WTC11 (cell line): ENCODE measurements around the gene SPEM2. TPM values are rescaled to one million over a fixed set of nuclear protein-coding genes. Genes with fewer than 3 reads are reported as not detected.

Experiments
- ATAC-seq: fragments of 200-7000 bp; cut with Tn5 transposase; 2 replicates; pipeline ENCODE4 v1.10.0; 2021; ENCODE audit warnings: mild to moderate bottlenecking, moderate library complexity
- CTCF ChIA-PET: fragments of 300-600 bp; sonication (Branson Sonifier 250); formaldehyde crosslinking; loops from one replicate; lab custom pipeline; 2021; ENCODE audit warnings: antibody characterized with exemption; lab: Charles Lee
- POLR2A ChIA-PET: fragments of 350-600 bp; sonication (Branson Sonifier 250); formaldehyde crosslinking; loops from one replicate; lab custom pipeline; 2021; ENCODE audit warnings: antibody characterized with exemption; lab: Charles Lee
- DNase-seq: peaks from one replicate; pipeline ENCODE4 v3.0.0; 2021; ENCODE audit warnings: low spot score
- H3K27ac Mint-ChIP-seq: 2 replicates; pipeline ENCODE4 v1.8.0; 2021; ENCODE audit warnings: mixed read lengths
- H3K27me3 Mint-ChIP-seq: 2 replicates; pipeline ENCODE4 v1.8.0; 2021; ENCODE audit warnings: low read depth, mild to moderate bottlenecking, moderate library complexity, mixed read lengths
- H3K36me3 Mint-ChIP-seq: 2 replicates; pipeline ENCODE4 v1.8.0; 2021; ENCODE audit warnings: mixed read lengths
- H3K4me1 Mint-ChIP-seq: 2 replicates; pipeline ENCODE4 v1.8.0; 2022; ENCODE audit warnings: mixed read lengths
- H3K4me3 Mint-ChIP-seq: 2 replicates; pipeline ENCODE4 v1.8.0; 2021; ENCODE audit warnings: mild to moderate bottlenecking, moderate library complexity, mixed read lengths
- H3K9me3 Mint-ChIP-seq: 2 replicates; pipeline ENCODE4 v1.8.0; 2021; ENCODE audit warnings: mixed read lengths
- ATF1 ChIP-seq: sonication (generic); formaldehyde crosslinking; IDR thresholded peaks from 2 replicates; pipeline ENCODE4 v1.8.1; 2023; ENCODE audit warnings: mild to moderate bottlenecking, moderate library complexity, missing genetic modification reagents
- ATF2 ChIP-seq: sonication (generic); formaldehyde crosslinking; IDR thresholded peaks from 2 replicates; pipeline ENCODE4 v1.8.1; 2022; ENCODE audit warnings: low read depth, missing genetic modification reagents, borderline replicate concordance
- CBFB ChIP-seq: sonication (generic); formaldehyde crosslinking; IDR thresholded peaks from 2 replicates; pipeline ENCODE4 v1.8.1; 2022; ENCODE audit warnings: mild to moderate bottlenecking, low read depth, missing genetic modification reagents
- CREM ChIP-seq: sonication (generic); formaldehyde crosslinking; IDR thresholded peaks from 2 replicates; pipeline ENCODE4 v1.8.1; 2022; ENCODE audit warnings: mild to moderate bottlenecking, missing genetic modification reagents, moderate library complexity
- E2F4 ChIP-seq: sonication (generic); formaldehyde crosslinking; IDR thresholded peaks from 2 replicates; pipeline ENCODE4 v1.8.1; 2022; ENCODE audit warnings: low read depth, mild to moderate bottlenecking, moderate library complexity, missing genetic modification reagents, borderline replicate concordance
- ESRRA ChIP-seq: sonication (generic); formaldehyde crosslinking; IDR thresholded peaks from 2 replicates; pipeline ENCODE4 v1.8.1; 2022; ENCODE audit warnings: mild to moderate bottlenecking, missing genetic modification reagents, borderline replicate concordance
- ETV6 ChIP-seq: sonication (generic); formaldehyde crosslinking; IDR thresholded peaks from 2 replicates; pipeline ENCODE4 v1.8.1; 2022; ENCODE audit warnings: mild to moderate bottlenecking, missing genetic modification reagents
- IRF1 ChIP-seq: sonication (generic); formaldehyde crosslinking; IDR thresholded peaks from 2 replicates; pipeline ENCODE4 v1.8.0; 2023; ENCODE audit warnings: missing genetic modification reagents
- KAT7 ChIP-seq: sonication (generic); formaldehyde crosslinking; IDR thresholded peaks from 2 replicates; pipeline ENCODE4 v1.8.1; 2023; ENCODE audit warnings: missing genetic modification reagents, mild to moderate bottlenecking, borderline replicate concordance
- MAX ChIP-seq: sonication (generic); formaldehyde crosslinking; IDR thresholded peaks from 2 replicates; pipeline ENCODE4 v1.8.0; 2022; ENCODE audit warnings: mild to moderate bottlenecking, missing genetic modification reagents
- MXD4 ChIP-seq: fragments of 250-450 bp; sonication (Bioruptor Pico); IDR thresholded peaks from 2 replicates; pipeline ENCODE4 v1.8.0; 2021; ENCODE audit warnings: mild to moderate bottlenecking, moderate library complexity, borderline replicate concordance
- NFE2L1 ChIP-seq: sonication (generic); formaldehyde crosslinking; IDR thresholded peaks from 2 replicates; pipeline ENCODE4 v1.8.1; 2023; ENCODE audit warnings: missing genetic modification reagents
- RELA ChIP-seq: sonication (generic); formaldehyde crosslinking; IDR thresholded peaks from 2 replicates; pipeline ENCODE4 v1.8.1; 2022; ENCODE audit warnings: missing genetic modification reagents, mild to moderate bottlenecking, borderline replicate concordance
- ZNF532 ChIP-seq: fragments of 250-450 bp; sonication (Bioruptor Pico); IDR thresholded peaks from 2 replicates; pipeline ENCODE4 v1.9.0; 2021; ENCODE audit warnings: mild to moderate bottlenecking, borderline replicate concordance
- ZSCAN18 ChIP-seq: fragments of 250-450 bp; sonication (Bioruptor Pico); IDR thresholded peaks from 2 replicates; pipeline ENCODE4 v2.1.2; 2022; ENCODE audit warnings: mild to moderate bottlenecking, moderate library complexity
- total RNA-seq: library from RNA; stranded (reverse); gene quantifications from 3 replicates; pipeline ENCODE4 v1.2.3, GENCODE V29; 2021

SPEM2 gene
- total RNA-seq, 1 experiment from 2014 or later: 0.13 TPM

GRCh38 chr17:7437950-7438614 is 12.7 kb downstream of the SPEM2 start (continued):
- TF ChIP-seq ATF1 (CRISPR knock-in tag) (0 out of 2 replicates have a peak, but pooled peaks have one; percentile 38), ETV6 (CRISPR knock-in tag) (peak; percentile 35; the same call in 1 of the 2 replicates)

- no peak for ATAC-seq
- peaks cover 30% of the 10 kb centered on the region for H3K27me3 Mint-ChIP-seq
Observed at GRCh38 chr17:7438656-7439460, 13.4 kb downstream of the SPEM2 start.

More at GRCh38 chr17:7438656-7439460, 13.4 kb downstream of the SPEM2 start:
- TF ChIP-seq MAX (CRISPR knock-in tag) (no peak), IRF1 (CRISPR knock-in tag) (no peak), KAT7 (CRISPR knock-in tag) (no peak), RELA (CRISPR knock-in tag) (no peak), E2F4 (CRISPR knock-in tag) (no peak), NFE2L1 (no peak), ZNF532 (CRISPR knock-in tag) (no peak), CREM (CRISPR knock-in tag) (no peak), ESRRA (CRISPR knock-in tag) (no peak), MXD4 (CRISPR knock-in tag) (no peak), CBFB (CRISPR knock-in tag) (no peak), ATF1 (CRISPR knock-in tag) (no peak), ATF2 (CRISPR knock-in tag) (no peak), ZSCAN18 (CRISPR knock-in tag) (no peak)
- POLR2A ChIA-PET: interaction anchor here (0.9 to 4.0 kb wide), 6 partner anchors 22 to 122 kb away, joined by 3 to 38 read pairs (median 3); partner anchors contain the start of genes POLR2A, SLC35G6, TMEM256 and ZBTB4
- peak overlapping the region; percentile 26; the same call in 1 of the 2 replicates for H3K27ac Mint-ChIP-seq
- peaks cover 31% of the 10 kb centered on the region for H3K4me1 Mint-ChIP-seq
- no peak for DNase-seq
- CTCF ChIA-PET: interaction anchor here (0.9 to 4.7 kb wide), 13 partner anchors 8 to 122 kb away, joined by 3 to 69 read pairs (median 12); partner anchors contain the start of genes ACAP1, KCTD11, NEURL4 and PLSCR3
- peak overlapping the region; percentile 90 for H3K4me3 Mint-ChIP-seq
- no peaks in the 10 kb centered on the region for H3K9me3 Mint-ChIP-seq
- no peaks in the 10 kb centered on the region; the same call in 1 of the 2 replicates for H3K36me3 Mint-ChIP-seq
